NCI-H1694 treated with DMSO at 0.1 percent for 48 hours (cell line): ENCODE data around the gene SPTLC2.

Experiments used
- DNase-seq: peaks from one replicate; lab custom pipeline; 2025; lab: John Stamatoyannopoulos, UW

The SPTLC2 gene

GRCh38 chr14:77467801-77468200, 148.6 kb downstream of the SPTLC2 start:
- DNase-seq = no peak

- peak; percentile 93 for DNase-seq
Observed at GRCh38 chr14:77459072-77459723, 157.2 kb downstream of the SPTLC2 start.

- peak; percentile 61 for DNase-seq
Observed at GRCh38 chr14:77458249-77458950, 158.0 kb downstream of the SPTLC2 start.

DNA sequence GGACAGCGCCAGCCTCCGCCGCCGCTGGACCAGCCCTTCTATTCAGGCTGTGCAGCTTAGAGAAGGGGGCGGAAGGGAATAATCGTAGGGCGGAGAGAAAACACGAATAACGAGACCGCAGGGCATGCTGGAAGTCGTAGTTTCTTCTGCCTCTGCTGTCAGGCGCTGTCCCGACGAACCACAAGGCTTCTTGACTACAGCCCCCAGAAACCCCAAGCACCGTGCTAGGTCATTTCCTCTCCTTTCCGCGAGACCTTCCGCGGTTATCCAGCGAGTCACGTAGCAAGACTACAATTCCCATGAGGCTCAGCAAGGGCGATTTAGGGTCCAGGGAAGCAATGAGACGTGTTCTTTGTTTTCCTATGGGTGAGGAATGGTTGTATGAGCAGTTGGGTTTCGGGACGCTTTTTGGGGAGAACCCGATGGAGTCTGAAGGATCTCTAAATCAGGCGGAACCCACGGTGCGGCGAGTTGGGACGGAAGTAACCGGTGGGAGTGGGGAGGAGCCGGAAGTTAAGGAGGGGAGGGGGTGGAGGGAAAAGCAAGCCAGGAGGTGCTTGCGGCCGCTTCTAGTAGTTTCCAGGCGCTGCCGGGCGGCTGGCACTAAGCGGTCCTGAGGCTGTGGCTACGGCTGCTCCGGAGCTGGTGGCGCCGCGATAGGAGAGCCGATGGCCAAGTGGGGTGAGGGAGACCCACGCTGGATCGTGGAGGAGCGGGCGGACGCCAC, 158.8 kb downstream of the SPTLC2 start, which contains the start of the genes AHSA1 and VIPAS39:
Gene AHSA1 (plus strand): TSS at position 572 of the 727 bp plus-strand sequence. CDS start 97 bp downstream, at position 669.
Gene VIPAS39 (minus strand): TSS at position 80 of the 727 bp plus-strand sequence. CDS start 3,499 bp downstream, outside the sequence.
- DNase-seq = peak; percentile 100

GRCh38 chr14:77457115-77457521, 159.3 kb downstream of the SPTLC2 start:
- no peak for DNase-seq
